Esophagus muscularis mucosa (tissue), 4 donors: ENCODE results near the gene LDB1. TPM values are rescaled to one million over a fixed set of nuclear protein-coding genes. Genes with fewer than 3 reads are reported as not detected.
A peak's percentile ranks its signal among the peaks of the same experiment; 100 is the strongest.

ENCODE experiments used
- DNase-seq: peaks from one replicate; pipeline ENCODE4 v3.0.0-alpha.2; 2017; ENCODE audit errors: extremely low spot score
- H3K27ac ChIP-seq, 4 donors: fragments of 200-600 bp; sonication (generic); replicated peaks in 1 of 4; 1 replicate in 3 of 4; 2 replicates in 1 of 4; pipeline ENCODE4 v1.5.1; 2016 to 2019; ENCODE audit warnings: mild to moderate bottlenecking in 1 of 4
- H3K27me3 ChIP-seq, 4 donors: fragments of 200-600 bp; sonication (generic); one replicate each; pipeline versions ENCODE4 v1.5.1 to v1.6.0; 2016 to 2019
- H3K36me3 ChIP-seq, 4 donors: fragments of 200-600 bp; sonication (generic); one replicate each; pipeline ENCODE4 v1.5.1; 2016 to 2019
- H3K4me1 ChIP-seq, 4 donors: fragments of 200-600 bp; sonication (generic); one replicate each; pipeline ENCODE4 v1.5.1; 2016 to 2019
- H3K4me3 ChIP-seq, 4 donors: fragments of 200-600 bp; sonication (generic); 1 replicate in 2 of 4; 2 replicates in 2 of 4; pipeline ENCODE4 v1.5.1; 2016 to 2019; ENCODE audit warnings: mild to moderate bottlenecking in 4 of 4, moderate library complexity in 1 of 4
- H3K9me3 ChIP-seq, 4 donors: fragments of 200-600 bp; sonication (generic); 1 replicate in 3 of 4; 2 replicates in 1 of 4; pipeline ENCODE4 v1.5.1; 2016 to 2019
- CTCF ChIP-seq, 3 experiments: fragments of 200-600 bp in 2 of 3; fragments of 450-650 bp in 1 of 3; sonication (generic) in 2 of 3; IDR thresholded peaks; one replicate each; pipeline ENCODE4 v1.5.1; 2017 to 2019; ENCODE audit warnings: antibody characterized with exemption in 3 of 3, mild to moderate bottlenecking in 2 of 3, moderate library complexity in 1 of 3
- EP300 ChIP-seq: sonication (generic); formaldehyde crosslinking; IDR thresholded peaks from one replicate; pipeline ENCODE4 v1.6.1; 2017; ENCODE audit warnings: antibody characterized with exemption
- POLR2A ChIP-seq: fragments of 450-650 bp; IDR thresholded peaks from one replicate; pipeline ENCODE4 v1.6.1; 2017; ENCODE audit warnings: antibody characterized with exemption, moderate library complexity, mild to moderate bottlenecking, low read depth
- POLR2AphosphoS5 ChIP-seq, 2 donors: sonication (generic); formaldehyde crosslinking; IDR thresholded peaks; one replicate each; pipeline ENCODE4 v1.6.1; 2017; ENCODE audit warnings: antibody characterized with exemption in 2 of 2
- WGBS: methylation state at CpG from one replicate; pipeline ENCODE4 v1.1.5; 2018; 5-methylcytosine and 5-hydroxymethylcytosine counted together
- intact Hi-C: fragments of 100-400 bp; cut with DNase I; formaldehyde crosslinking; loops from one replicate; pipeline ENCODE4 v1.15.1; 2023
- total RNA-seq, 4 donors: library from RNA; depleted of rRNA; stranded (reverse); fragments of >200 nt; gene quantifications; one replicate each; pipeline versions ENCODE4 v1.1.0 to v1.2.1, GENCODE V29; 2016

LDB1 gene
- total RNA-seq, 4 donors from 2014 or later: 59.4 to 79.7 (median 65.6) TPM

- H3K27ac ChIP-seq: peak overlapping the region in 3 of 4 donors; percentile 99
Measured at GRCh38 chr10:102123223-102123622, 3.1 kb upstream of the LDB1 start.

GRCh38 chr10:102122450-102122849, 2.3 kb upstream of the LDB1 start:
- intact Hi-C loops: no loop called here
- DNase-seq: no peak
- 100% methylated on average over 1 of the region's 1 CpG for WGBS

More at GRCh38 chr10:102123223-102123622, 3.1 kb upstream of the LDB1 start:
- WGBS: 87% methylated on average over 3 of the region's 3 CpGs
- intact Hi-C loops: no loop called here
- peaks cover 26 to 36% (median 33%) of the 10 kb centered on the region in 4 donors for H3K4me1 ChIP-seq
- no peak for DNase-seq
- H3K4me3 ChIP-seq: no peak overlapping the region
- no peaks in the 10 kb centered on the region for H3K27me3 ChIP-seq
- no peaks in the 10 kb centered on the region for H3K36me3 ChIP-seq
- H3K9me3 ChIP-seq: no peaks in the 10 kb centered on the region
- TF ChIP-seq POLR2AphosphoS5 (IDR thresholded peaks at IDR 0.05) (no peak), POLR2A (no peak), EP300 (no peak), CTCF (IDR thresholded peaks at IDR 0.05) (no peak)

DNA sequence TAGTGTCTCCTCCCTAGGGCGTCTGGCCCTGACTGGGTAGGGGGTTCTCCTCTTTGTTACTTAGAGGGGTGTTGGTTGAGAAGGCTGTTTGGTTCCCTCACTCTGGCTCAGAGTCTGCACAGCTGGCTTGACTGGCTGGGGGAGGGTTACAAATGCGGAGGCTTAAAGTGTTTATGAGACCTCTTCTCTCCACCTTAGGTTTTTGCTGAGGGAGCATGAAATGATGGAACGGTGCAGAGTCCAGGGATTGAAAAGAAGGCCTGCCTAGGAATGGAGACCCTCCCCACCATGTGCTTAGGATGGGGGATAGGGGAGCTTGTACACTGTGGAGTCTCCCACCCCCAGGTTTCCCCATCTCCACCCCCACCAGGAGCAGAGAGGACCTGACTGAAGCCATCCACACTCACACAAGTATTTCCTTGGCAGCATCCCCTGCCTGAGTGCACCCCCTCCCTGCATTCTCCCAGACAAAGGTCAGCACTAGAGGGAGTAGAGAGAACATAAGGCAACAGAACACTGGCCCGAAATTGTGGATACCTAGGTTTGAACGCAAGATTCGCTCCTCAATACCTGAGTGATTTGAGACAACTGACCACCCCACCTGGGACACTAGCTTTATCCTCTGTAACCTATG, 1.7 kb upstream of the LDB1 start:
- peak overlapping the region; percentile 71 to 99 (median 87) for H3K4me3 ChIP-seq
- no peaks in the 10 kb centered on the region for H3K9me3 ChIP-seq
- DNase-seq: no peak
- TF ChIP-seq POLR2AphosphoS5 (IDR thresholded peaks at IDR 0.05): peak in 1 of 2 donors; percentile 9
- peak in 2 of 3 experiments; percentile 28 to 30 for TF ChIP-seq CTCF (IDR thresholded peaks at IDR 0.05)
- no peak for TF ChIP-seq POLR2A
- intact Hi-C loops: no loop called here
- H3K36me3 ChIP-seq: no peaks in the 10 kb centered on the region
- peaks cover 40 to 49% (median 47%) of the 10 kb centered on the region in 4 donors for H3K4me1 ChIP-seq
- H3K27me3 ChIP-seq: no peaks in the 10 kb centered on the region
- peak overlapping the region; percentile 99 for H3K27ac ChIP-seq
- 27% methylated on average over 5 of the region's 6 CpGs for WGBS

More at GRCh38 chr10:102122450-102122849, 2.3 kb upstream of the LDB1 start:
- H3K36me3 ChIP-seq: no peaks in the 10 kb centered on the region
- no peaks in the 10 kb centered on the region for H3K27me3 ChIP-seq
- TF ChIP-seq POLR2A: no peak
- no peak for TF ChIP-seq CTCF (IDR thresholded peaks at IDR 0.05)
- no peak for TF ChIP-seq POLR2AphosphoS5 (IDR thresholded peaks at IDR 0.05)
- TF ChIP-seq EP300: no peak
- peak overlapping the region; percentile 99 for H3K27ac ChIP-seq
- no peak overlapping the region for H3K4me3 ChIP-seq
- peaks cover 34 to 43% (median 41%) of the 10 kb centered on the region in 4 donors for H3K4me1 ChIP-seq
- H3K9me3 ChIP-seq: no peaks in the 10 kb centered on the region

GRCh38 chr10:102120991-102121738, 997 bp upstream of the LDB1 start:
- peaks cover 47 to 56% (median 54%) of the 10 kb centered on the region in 4 donors for H3K4me1 ChIP-seq
- no peaks in the 10 kb centered on the region for H3K36me3 ChIP-seq
- TF ChIP-seq CTCF (IDR thresholded peaks at IDR 0.05) (no peak), POLR2AphosphoS5 (IDR thresholded peaks at IDR 0.05) (peak; percentile 49 to 82), EP300 (no peak), POLR2A (peak; percentile 40)
- H3K4me3 ChIP-seq: peak overlapping the region; percentile 71 to 99 (median 87)
- no peaks in the 10 kb centered on the region for H3K9me3 ChIP-seq
- intact Hi-C loops: no loop called here
- WGBS: 6% methylated on average over 11 of the region's 15 CpGs
- DNase-seq: no peak
- peak overlapping the region; percentile 99 for H3K27ac ChIP-seq
- no peaks in the 10 kb centered on the region for H3K27me3 ChIP-seq
